ENCODE results near the gene NID1.

GRCh38 chr1:236090741-236091147 lies 25.9 kb upstream of the NID1 start:
- no peak for TF ChIP-seq EZH2 (IDR thresholded peaks at IDR 0.05)
- no peak for TF ChIP-seq POLR2AphosphoS5 (IDR thresholded peaks at IDR 0.05; ENCODE audit: borderline replicate concordance, low read depth, low read length)

All from SK-N-MC (cell line).